ENCODE measurements around the gene P2RX7.

DNA sequence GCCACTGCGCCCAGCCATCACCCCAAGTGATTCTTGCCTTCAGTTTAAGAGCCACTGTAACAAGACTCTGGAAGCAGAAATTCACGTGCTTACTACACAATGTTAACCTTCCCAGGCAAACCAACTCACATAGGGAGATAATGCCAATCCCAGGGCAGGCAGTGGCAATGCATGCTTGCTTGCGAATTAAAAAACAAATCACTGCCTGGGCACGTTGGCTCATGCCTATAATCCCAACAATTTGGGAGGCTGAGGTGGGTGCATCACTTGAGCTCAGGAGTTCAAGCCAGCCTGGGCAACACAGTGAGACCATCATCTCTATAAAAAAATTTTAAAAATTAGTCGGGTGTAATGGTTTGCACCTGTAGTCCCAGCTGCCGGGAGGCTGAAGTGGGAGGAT, 39.5 kb downstream of the P2RX7 start:
- TF ChIP-seq CTCF (IDR thresholded peaks at IDR 0.05) (no peak), SMC3 (IDR thresholded peaks at IDR 0.05; ENCODE audit: low read depth, low read length) (no peak)
